B cell (primary cell): ENCODE data around the gene KPNA1. TPM values are rescaled to one million over a fixed set of nuclear protein-coding genes. Genes with fewer than 3 reads are reported as not detected.

ENCODE experiments used
- ATAC-seq: fragments of 200-7000 bp; cut with Tn5 transposase; one replicate; pipeline ENCODE4 v1.10.0; 2021; ENCODE audit warnings: low read depth, mild to moderate bottlenecking, moderate number of reproducible peaks, moderate library complexity
- CTCF ChIA-PET: fragments of 350-600 bp; sonication (Branson Sonifier 250); formaldehyde crosslinking; loops from one replicate; lab custom pipeline; 2021; ENCODE audit warnings: antibody characterized with exemption, inconsistent platforms; lab: Charles Lee
- POLR2A ChIA-PET: fragments of 350-600 bp; sonication (Branson Sonifier 250); formaldehyde crosslinking; loops from one replicate; lab custom pipeline; 2021; ENCODE audit warnings: antibody characterized with exemption; lab: Charles Lee
- DNase-seq: peaks from one replicate; pipeline ENCODE4 v3.0.0; 2013
- H2AFZ ChIP-seq: 2 replicates; pipeline ENCODE4 v1.6.1; 2012; ENCODE audit warnings: mild to moderate bottlenecking, low read depth, low read length; ENCODE audit not compliant: insufficient read depth, poor library complexity, severe bottlenecking
- H3K27ac ChIP-seq, 2 donors: 1 replicate in 1 of 2; 2 replicates in 1 of 2; pipeline ENCODE4 v1.5.1; 2012 to 2013; ENCODE audit warnings: low read length in 2 of 2, mild to moderate bottlenecking in 2 of 2, moderate library complexity in 1 of 2
- H3K27me3 ChIP-seq, 4 experiments: fragments of 200-600 bp in 1 of 4; sonication (generic) in 1 of 4; replicated peaks in 1 of 4; 1 replicate in 2 of 4; 2 replicates in 2 of 4; pipeline versions ENCODE4 v1.6.1 to v1.7.0; 2013 to 2016; ENCODE audit warnings: low read length in 3 of 4, mild to moderate bottlenecking in 2 of 4, mixed read lengths in 1 of 4, moderate library complexity in 1 of 4; ENCODE audit not compliant: insufficient read depth in 4 of 4, control insufficient read depth in 3 of 4; ENCODE audit errors: control extremely low read depth in 1 of 4
- H3K36me3 ChIP-seq, 2 experiments: replicated peaks in 1 of 2; 1 replicate in 1 of 2; 2 replicates in 1 of 2; pipeline versions ENCODE4 v1.6.1 to v1.7.1; 2013; ENCODE audit warnings: low read length in 1 of 2; ENCODE audit not compliant: insufficient read depth in 2 of 2, control insufficient read depth in 1 of 2; ENCODE audit errors: control extremely low read depth in 1 of 2, extremely low read depth in 1 of 2
- H3K4me1 ChIP-seq, 2 donors: fragments of 200-600 bp in 1 of 2; sonication (generic) in 1 of 2; 1 replicate in 1 of 2; 2 replicates in 1 of 2; pipeline versions ENCODE4 v1.5.1 to v1.6.1; 2013 to 2017; ENCODE audit warnings: low read length in 2 of 2; ENCODE audit not compliant: control insufficient read depth in 2 of 2, insufficient read depth in 2 of 2
- H3K4me2 ChIP-seq: replicated peaks from 2 replicates; pipeline ENCODE3; 2012; ENCODE audit warnings: mild to moderate bottlenecking, low read depth, low read length; ENCODE audit not compliant: poor library complexity, severe bottlenecking
- H3K4me3 ChIP-seq, 5 experiments: fragments of 200-600 bp in 1 of 5; sonication (generic) in 1 of 5; 1 replicate in 3 of 5; 2 replicates in 2 of 5; pipeline versions ENCODE4 v1.5.1 to v1.7.0; 2011 to 2016; ENCODE audit warnings: low read length in 4 of 5, mild to moderate bottlenecking in 4 of 5, low read depth in 2 of 5, control low read depth in 1 of 5, moderate library complexity in 1 of 5; ENCODE audit not compliant: insufficient read depth in 1 of 5; ENCODE audit errors: control extremely low read depth in 1 of 5, extremely low read depth in 1 of 5
- H3K79me2 ChIP-seq: fragments of 200-600 bp; sonication (generic); one replicate; pipeline ENCODE4 v1.6.0; 2016; ENCODE audit warnings: low read length; ENCODE audit not compliant: control insufficient read depth, insufficient read depth
- H3K9ac ChIP-seq: fragments of 200-600 bp; sonication (generic); 2 replicates; pipeline ENCODE4 v1.6.1; 2017; ENCODE audit warnings: mild to moderate bottlenecking, low read length, moderate library complexity
- H3K9me3 ChIP-seq, 3 donors: one replicate each; pipeline versions ENCODE4 v1.6.1 to v1.7.1; 2013; ENCODE audit warnings: low read length in 2 of 3; ENCODE audit not compliant: control insufficient read depth in 2 of 3, insufficient read depth in 1 of 3; ENCODE audit errors: control extremely low read depth in 1 of 3
- H4K20me1 ChIP-seq: 2 replicates; pipeline ENCODE4 v1.6.0; 2012; ENCODE audit warnings: mild to moderate bottlenecking, low read length; ENCODE audit not compliant: insufficient read depth, control insufficient read depth, poor library complexity, severe bottlenecking
- H3K27ac Mint-ChIP-seq: one replicate; pipeline ENCODE4 v1.8.0; 2021; ENCODE audit warnings: mixed read lengths
- H3K27me3 Mint-ChIP-seq: one replicate; pipeline ENCODE4 v1.8.0; 2021; ENCODE audit warnings: mixed read lengths
- H3K4me1 Mint-ChIP-seq: one replicate; pipeline ENCODE4 v1.8.0; 2021; ENCODE audit warnings: mixed read lengths
- H3K4me3 Mint-ChIP-seq: one replicate; pipeline ENCODE4 v1.8.0; 2021; ENCODE audit warnings: mixed read lengths
- H3K9me3 Mint-ChIP-seq: one replicate; pipeline ENCODE4 v1.8.0; 2022; ENCODE audit warnings: mixed read lengths; ENCODE audit not compliant: insufficient read depth
- CTCF ChIP-seq: fragments of 200-600 bp; IDR thresholded peaks from one replicate; pipeline ENCODE4 v1.8.0; 2022; ENCODE audit warnings: antibody characterized with exemption, mild to moderate bottlenecking
- EZH2 ChIP-seq: IDR thresholded peaks from 2 replicates; pipeline ENCODE4 v1.6.1; 2012; ENCODE audit warnings: borderline replicate concordance, low read depth, mild to moderate bottlenecking, moderate library complexity, low read length; ENCODE audit not compliant: insufficient read depth, poor library complexity, severe bottlenecking
- WGBS: methylation state at CpG from one replicate; pipeline ENCODE4 v1.1.5; 2013; ENCODE audit warnings: missing lambda C conversion rate; ENCODE audit not compliant: insufficient coverage; 5-methylcytosine and 5-hydroxymethylcytosine counted together
- intact Hi-C: fragments of 100-400 bp; cut with micrococcal nuclease; formaldehyde crosslinking; loops from one replicate; pipeline ENCODE4 v1.10.0; 2022
- polyA plus RNA-seq: library from polyadenylated mRNA; depleted of rRNA; stranded (reverse); fragments of >200 nt; gene quantifications from 2 replicates; pipeline ENCODE4 v1.2.3, GENCODE V29; 2012
- total RNA-seq, 2 donors: library from RNA; stranded (reverse); fragments of 120-200 nt in 1 of 2; gene quantifications; 1 replicate in 1 of 2; 2 replicates in 1 of 2; pipeline versions ENCODE4 v1.2.3 to v1.2.4, GENCODE V29; 2013 to 2022

The KPNA1 gene
- total and polyA plus RNA-seq, 2 donors (not counting 1 experiment from before 2014, with no cell fraction given): 14.9 to 79.4 TPM

- H3K27me3 Mint-ChIP-seq: no peaks in the 10 kb centered on the region
Measured at GRCh38 chr3:122415104-122415744, 99.5 kb downstream of the KPNA1 start.

More at GRCh38 chr3:122415104-122415744, 99.5 kb downstream of the KPNA1 start:
- H3K36me3 ChIP-seq: peaks cover 2 to 16% of the 10 kb centered on the region in 2 experiments
- peak overlapping the region; percentile 74 to 98 (median 83) for H3K4me3 ChIP-seq
- H3K27me3 ChIP-seq: no peaks in the 10 kb centered on the region
- H3K9ac ChIP-seq: peak overlapping the region; percentile 93
- ATAC-seq: peak; percentile 10
- H3K9me3 ChIP-seq: no peaks in the 10 kb centered on the region
- peak overlapping the region; percentile 73 for H2AFZ ChIP-seq
- POLR2A ChIA-PET: interaction anchor here (2.2 kb wide), 1 partner anchor 31 kb away, joined by 25 read pairs; the partner anchor contains the start of genes FAM162A and MIX23
- Mint-ChIP-seq H3K4me3 (peak overlapping the region; percentile 100), H3K27ac (peak overlapping the region; percentile 100), H3K9me3 (no peaks in the 10 kb centered on the region), H3K4me1 (peaks cover 58% of the 10 kb centered on the region)
- H3K4me1 ChIP-seq: peaks cover 20 to 34% of the 10 kb centered on the region in 2 donors
- peaks cover 71% of the 10 kb centered on the region for H3K79me2 ChIP-seq
- peak overlapping the region; percentile 87 to 97 for H3K27ac ChIP-seq
- intact Hi-C loops: loop anchor here (5.0 kb wide), 1 partner anchor 787 kb away; the partner anchor contains the start of gene SEC22A
- WGBS: 30% methylated on average over 10 of the region's 10 CpGs
- no peaks in the 10 kb centered on the region for H4K20me1 ChIP-seq
- H3K4me2 ChIP-seq: peak overlapping the region; percentile 72
- peak; percentile 70 for DNase-seq
- CTCF ChIA-PET: interaction anchor here (0.6 to 3.1 kb wide), 7 partner anchors 9 to 314 kb away, joined by 3 to 20 read pairs (median 4); partner anchors contain the start of genes FAM162A and MIX23
- TF ChIP-seq EZH2 (no peak), CTCF (no peak)
